Thoracic aorta (tissue), 2 donors: ENCODE measurements around the gene C18orf54. TPM values are rescaled to one million over a fixed set of nuclear protein-coding genes. Genes with fewer than 3 reads are reported as not detected.
"Not testable (repeated sequence)": the region's sequence is repeated elsewhere in the genome, so short reads cannot be mapped to it uniquely, and the experiment has no call there.

Source experiments
- ATAC-seq: fragments of 150-250 bp; one replicate; pipeline ENCODE4 v1.8.0; 2017; ENCODE audit warnings: low read depth; ENCODE audit not compliant: insufficient number of reproducible peaks, low FRiP score
- DNase-seq: peaks from one replicate; pipeline ENCODE4 v3.0.0-alpha.2; 2020; ENCODE audit warnings: low spot score
- H3K27ac ChIP-seq, 2 donors: fragments of 200-600 bp; sonication (generic); 1 replicate in 1 of 2; 2 replicates in 1 of 2; pipeline ENCODE4 v1.5.1; 2016; ENCODE audit warnings: mild to moderate bottlenecking in 2 of 2, moderate library complexity in 2 of 2
- H3K27me3 ChIP-seq: fragments of 200-600 bp; sonication (generic); replicated peaks from 2 replicates; pipeline ENCODE4 v1.6.0; 2016; ENCODE audit warnings: mild to moderate bottlenecking; ENCODE audit not compliant: insufficient read depth
- H3K36me3 ChIP-seq: fragments of 200-600 bp; sonication (generic); one replicate; pipeline ENCODE4 v1.5.1; 2016
- H3K4me1 ChIP-seq, 2 donors: fragments of 200-600 bp; sonication (generic); 1 replicate in 1 of 2; 2 replicates in 1 of 2; pipeline versions ENCODE4 v1.5.1 to v1.6.0; 2016; ENCODE audit warnings: low read depth in 2 of 2, mild to moderate bottlenecking in 1 of 2; ENCODE audit not compliant: control insufficient read depth in 1 of 2
- H3K4me3 ChIP-seq: fragments of 200-600 bp; sonication (generic); 2 replicates; pipeline ENCODE4 v1.5.1; 2016; ENCODE audit warnings: mild to moderate bottlenecking
- H3K9me3 ChIP-seq: fragments of 200-600 bp; sonication (generic); 2 replicates; pipeline ENCODE4 v1.5.1; 2016
- total RNA-seq, 2 donors: library from RNA; depleted of rRNA; stranded (reverse); fragments of >200 nt; gene quantifications; one replicate each; pipeline versions ENCODE4 v1.1.0 to v1.2.3, GENCODE V29; 2016
- TF ChIP-seq, protein P1 (sequence below): fragments of 200-600 bp; sonication (generic); IDR thresholded peaks from one replicate; pipeline ENCODE4 v1.5.1; 2019; ENCODE audit warnings: antibody characterized with exemption

Gene C18orf54
- total RNA-seq, 2 donors from 2014 or later, result 1.1 to 1.6 TPM

DNA sequence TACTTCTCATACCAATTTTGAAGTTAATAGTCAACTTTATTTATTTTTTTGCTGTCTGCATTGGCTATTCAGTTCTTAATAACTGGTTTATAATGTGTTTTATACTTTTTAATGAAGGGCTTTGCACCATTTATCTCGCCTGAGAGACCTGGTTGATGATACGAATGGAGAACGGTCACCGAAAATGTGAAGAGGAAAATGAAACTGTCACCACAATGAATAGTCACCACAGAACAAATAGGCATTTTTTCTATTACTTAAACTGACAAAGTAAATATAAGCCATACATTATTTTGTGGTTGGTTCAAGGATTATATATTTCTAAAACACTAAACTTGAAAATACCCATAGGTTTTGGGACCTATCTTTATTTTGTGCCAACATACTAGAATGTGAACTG lies 20.4 kb downstream of the C18orf54 start:
- Histone ChIP-seq H3K4me1 (no peaks in the 10 kb centered on the region), H3K9me3 (no peaks in the 10 kb centered on the region), H3K27me3 (no peaks in the 10 kb centered on the region), H3K4me3 (no peak overlapping the region), H3K36me3 (no peaks in the 10 kb centered on the region), H3K27ac (no peak overlapping the region)
- ATAC-seq (no peak), DNase-seq (no peak)
- TF ChIP-seq, protein P1, sequence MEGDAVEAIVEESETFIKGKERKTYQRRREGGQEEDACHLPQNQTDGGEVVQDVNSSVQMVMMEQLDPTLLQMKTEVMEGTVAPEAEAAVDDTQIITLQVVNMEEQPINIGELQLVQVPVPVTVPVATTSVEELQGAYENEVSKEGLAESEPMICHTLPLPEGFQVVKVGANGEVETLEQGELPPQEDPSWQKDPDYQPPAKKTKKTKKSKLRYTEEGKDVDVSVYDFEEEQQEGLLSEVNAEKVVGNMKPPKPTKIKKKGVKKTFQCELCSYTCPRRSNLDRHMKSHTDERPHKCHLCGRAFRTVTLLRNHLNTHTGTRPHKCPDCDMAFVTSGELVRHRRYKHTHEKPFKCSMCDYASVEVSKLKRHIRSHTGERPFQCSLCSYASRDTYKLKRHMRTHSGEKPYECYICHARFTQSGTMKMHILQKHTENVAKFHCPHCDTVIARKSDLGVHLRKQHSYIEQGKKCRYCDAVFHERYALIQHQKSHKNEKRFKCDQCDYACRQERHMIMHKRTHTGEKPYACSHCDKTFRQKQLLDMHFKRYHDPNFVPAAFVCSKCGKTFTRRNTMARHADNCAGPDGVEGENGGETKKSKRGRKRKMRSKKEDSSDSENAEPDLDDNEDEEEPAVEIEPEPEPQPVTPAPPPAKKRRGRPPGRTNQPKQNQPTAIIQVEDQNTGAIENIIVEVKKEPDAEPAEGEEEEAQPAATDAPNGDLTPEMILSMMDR, result no peak

DNA sequence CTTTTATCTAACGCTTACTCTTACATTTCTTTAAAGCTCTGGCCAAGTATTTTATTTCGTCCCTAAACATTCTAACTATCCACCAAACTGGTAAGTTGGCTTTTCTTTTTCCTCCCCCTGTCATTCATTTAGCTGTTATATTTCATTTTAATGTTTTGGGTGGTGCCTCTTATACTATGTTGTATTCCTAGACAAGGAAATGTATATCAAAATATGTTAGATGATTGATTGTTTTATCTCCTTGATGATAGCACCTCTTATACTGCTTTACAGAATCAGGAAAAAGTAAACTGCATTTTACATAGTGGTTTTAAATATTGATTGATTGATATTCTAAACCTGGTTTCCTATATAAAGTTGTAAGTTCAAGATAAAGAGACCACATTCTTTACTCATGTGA lies 23.9 kb downstream of the C18orf54 start:
- ATAC-seq (no peak), DNase-seq (no peak)
- no peaks in the 10 kb centered on the region for H3K36me3 ChIP-seq
- H3K27ac ChIP-seq, result no peak overlapping the region
- H3K9me3 ChIP-seq, result no peaks in the 10 kb centered on the region
- H3K4me1 ChIP-seq, result no peaks in the 10 kb centered on the region
- TF ChIP-seq, protein P1, result no peak
- H3K27me3 ChIP-seq, result no peaks in the 10 kb centered on the region
- no peak overlapping the region for H3K4me3 ChIP-seq

DNA sequence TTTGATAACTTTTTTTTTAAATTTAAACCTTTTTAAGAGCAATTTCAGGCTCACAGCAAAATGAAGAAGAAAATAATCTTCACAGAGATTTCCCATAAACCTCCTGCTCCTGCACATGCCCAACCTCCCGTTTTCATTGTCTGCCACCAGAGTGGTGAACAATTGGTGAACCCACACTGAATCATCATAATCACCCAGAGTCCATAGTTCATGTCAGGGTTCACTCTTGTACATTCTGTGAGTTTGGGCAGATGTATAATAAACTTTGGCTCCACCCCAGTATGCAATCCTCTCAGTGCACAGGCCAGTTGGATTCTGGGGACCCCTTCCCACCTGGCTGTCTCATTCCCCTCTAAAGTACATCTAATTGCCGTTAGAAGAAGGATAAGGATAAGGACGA lies 24.4 kb downstream of the C18orf54 start:
- no peaks in the 10 kb centered on the region for H3K4me1 ChIP-seq
- H3K4me3 ChIP-seq, result no peak overlapping the region
- H3K9me3 ChIP-seq, result no peaks in the 10 kb centered on the region
- H3K36me3 ChIP-seq, result no peaks in the 10 kb centered on the region
- DNase-seq, result no peak
- TF ChIP-seq, protein P1, result no peak
- H3K27ac ChIP-seq, result no peak overlapping the region
- no peak for ATAC-seq
- H3K27me3 ChIP-seq, result no peaks in the 10 kb centered on the region

DNA sequence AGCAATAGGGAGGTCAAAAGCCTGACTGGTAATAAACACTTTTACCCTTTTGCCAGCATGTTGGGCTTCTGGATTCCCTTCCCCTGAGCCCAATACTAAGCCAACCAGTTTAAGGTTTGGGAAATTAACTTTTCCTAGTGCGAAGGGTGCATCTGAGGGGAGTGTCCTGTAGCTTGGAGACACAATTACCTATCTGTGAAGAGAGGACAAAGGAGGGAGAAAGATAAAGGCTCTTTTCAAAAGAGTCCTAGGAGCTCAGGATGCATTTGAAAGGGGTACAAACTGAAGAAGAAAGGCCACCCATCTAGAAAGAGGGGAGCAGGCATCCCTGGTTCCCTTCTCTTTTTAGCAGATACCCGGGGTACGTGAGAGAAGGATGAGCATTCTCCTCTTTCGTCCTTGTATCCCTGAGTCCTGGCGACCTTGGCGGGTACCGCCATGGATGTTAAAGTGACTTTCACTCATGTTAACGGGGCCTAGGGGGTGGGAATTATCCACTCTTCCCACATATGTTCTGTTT lies 25.1 kb downstream of the C18orf54 start:
- no peaks in the 10 kb centered on the region for H3K36me3 ChIP-seq
- H3K4me1 ChIP-seq, result no peaks in the 10 kb centered on the region
- DNase-seq (no peak), ATAC-seq (no peak)
- H3K4me3 ChIP-seq, result no peak overlapping the region
- H3K27me3 ChIP-seq, result no peaks in the 10 kb centered on the region
- H3K9me3 ChIP-seq, result no peaks in the 10 kb centered on the region
- TF ChIP-seq, protein P1, result no peak
- no peak overlapping the region for H3K27ac ChIP-seq

DNA sequence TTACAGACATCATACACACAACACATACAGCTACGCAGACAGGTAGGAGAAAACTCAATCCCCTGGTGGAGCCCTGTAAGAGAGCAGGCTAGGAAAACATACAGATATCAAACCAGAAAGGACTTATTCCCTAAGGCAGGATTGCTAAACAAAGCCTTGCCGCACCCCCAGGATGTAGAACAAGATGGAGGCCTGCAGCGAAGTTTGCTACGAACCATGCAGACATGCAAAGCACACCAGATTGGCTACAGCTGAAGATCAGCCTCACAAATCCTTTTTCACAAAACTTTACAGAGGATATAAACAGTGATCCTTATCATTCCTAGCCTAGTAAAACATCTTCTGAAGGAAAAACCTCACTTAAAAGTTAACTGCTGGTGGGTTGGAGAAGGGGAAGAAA lies 28.3 kb downstream of the C18orf54 start:
- TF ChIP-seq, protein P1, result no peak
- ATAC-seq, result no peak
- Histone ChIP-seq H3K4me3 (no peak overlapping the region), H3K27ac (no peak overlapping the region), H3K27me3 (no peaks in the 10 kb centered on the region), H3K9me3 (no peaks in the 10 kb centered on the region), H3K4me1 (peaks cover 0 to 4% of the 10 kb centered on the region in 2 donors), H3K36me3 (no peaks in the 10 kb centered on the region)
- no peak for DNase-seq

DNA sequence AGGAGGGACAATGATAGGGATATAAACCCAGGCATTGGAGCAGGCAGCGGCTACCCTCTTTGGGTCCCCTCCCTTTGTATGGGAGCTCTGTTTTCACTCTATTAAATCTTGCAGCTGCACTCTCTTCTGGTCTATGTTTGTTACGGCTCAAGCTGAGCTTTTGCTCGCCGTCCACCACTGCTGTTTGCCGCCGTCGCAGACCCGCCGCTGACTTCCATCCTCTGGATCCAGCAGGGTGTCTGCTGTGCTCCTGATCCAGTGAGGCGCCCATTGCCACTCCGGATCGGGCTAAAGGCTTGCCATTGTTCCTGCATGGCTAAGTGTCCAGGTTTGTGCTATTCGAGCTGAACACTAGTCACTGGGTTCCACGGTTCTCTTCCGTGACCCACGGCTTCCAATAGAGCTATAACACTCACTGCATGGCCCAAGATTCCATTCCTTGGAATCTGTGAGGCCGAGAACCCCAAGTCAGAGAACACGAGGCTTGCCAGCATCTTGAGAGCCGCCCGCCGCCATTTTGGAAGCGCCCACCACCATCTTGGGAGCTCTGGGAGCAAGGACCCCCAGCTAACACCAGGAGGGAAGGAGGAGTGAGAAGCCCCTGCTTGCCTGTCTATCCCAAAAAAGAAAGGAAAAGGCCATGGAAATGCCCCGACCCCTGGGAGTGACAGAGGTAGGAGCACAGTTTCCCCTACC lies 29.2 kb downstream of the C18orf54 start:
- not testable (repeated sequence) for H3K4me1 ChIP-seq, ATAC-seq, DNase-seq, H3K4me3 ChIP-seq, H3K27me3 ChIP-seq, H3K27ac ChIP-seq, H3K36me3 ChIP-seq, H3K9me3 ChIP-seq
